ENCODE data around the gene UTP25.
"Not testable (repeated sequence)": the region's sequence is repeated elsewhere in the genome, so short reads cannot be mapped to it uniquely, and the experiment has no call there.

UTP25 gene

GRCh38 chr1:209895709-209896108, 67.9 kb downstream of the UTP25 start:
- no peaks in the 10 kb centered on the region for H3K9me3 ChIP-seq (ENCODE audit: insufficient read depth, low read length, severe bottlenecking)
- H2AFZ ChIP-seq (ENCODE audit: low read depth, low read length): no peak overlapping the region
- no peaks in the 10 kb centered on the region for H3K4me1 ChIP-seq (ENCODE audit: insufficient read depth, low read length)
- H4K20me1 ChIP-seq (ENCODE audit: insufficient read depth, low read length): no peaks in the 10 kb centered on the region
- no peaks in the 10 kb centered on the region for H3K36me3 ChIP-seq (ENCODE audit: insufficient read depth, low read length)
- no peak overlapping the region for H3K27ac ChIP-seq (ENCODE audit: low read length)
- H3K79me2 ChIP-seq (ENCODE audit: insufficient read depth, low read length): no peaks in the 10 kb centered on the region
- no peaks in the 10 kb centered on the region for H3K27me3 ChIP-seq (ENCODE audit: insufficient read depth, low read length, poor library complexity)
- H3K9ac ChIP-seq (ENCODE audit: low read depth, low read length): no peak overlapping the region
- DNase-seq (no peak), ATAC-seq (ENCODE audit: insufficient read depth, low read depth) (no peak)
- no peak overlapping the region for H3K4me2 ChIP-seq (ENCODE audit: insufficient read depth, low read length)
- no peak for TF ChIP-seq CTCF (IDR thresholded peaks at IDR 0.05; ENCODE audit: borderline replicate concordance, extremely low read depth, low read length, poor library complexity, severe bottlenecking)
- no peak for TF ChIP-seq EZH2 (IDR thresholded peaks at IDR 0.05; ENCODE audit: borderline replicate concordance, low read depth, low read length, severe bottlenecking)
- no peak overlapping the region for H3K4me3 ChIP-seq (ENCODE audit: low read depth in 1 of 2, low read length in 2 of 2)

GRCh38 chr1:209896346-209896745, 68.6 kb downstream of the UTP25 start:
- no peak for ATAC-seq (ENCODE audit: insufficient read depth, low read depth)
- Histone ChIP-seq H3K4me2 (ENCODE audit: insufficient read depth, low read length) (no peak overlapping the region), H3K9ac (ENCODE audit: low read depth, low read length) (no peak overlapping the region), H2AFZ (ENCODE audit: low read depth, low read length) (no peak overlapping the region), H4K20me1 (ENCODE audit: insufficient read depth, low read length) (no peaks in the 10 kb centered on the region), H3K27ac (ENCODE audit: low read length) (no peak overlapping the region), H3K9me3 (ENCODE audit: insufficient read depth, low read length, severe bottlenecking) (no peaks in the 10 kb centered on the region), H3K79me2 (ENCODE audit: insufficient read depth, low read length) (no peaks in the 10 kb centered on the region), H3K36me3 (ENCODE audit: insufficient read depth, low read length) (no peaks in the 10 kb centered on the region), H3K4me3 (ENCODE audit: low read depth in 1 of 2, low read length in 2 of 2) (no peak overlapping the region), H3K4me1 (ENCODE audit: insufficient read depth, low read length) (no peaks in the 10 kb centered on the region), H3K27me3 (ENCODE audit: insufficient read depth, low read length, poor library complexity) (no peaks in the 10 kb centered on the region)
- TF ChIP-seq CTCF (IDR thresholded peaks at IDR 0.05; ENCODE audit: borderline replicate concordance, extremely low read depth, low read length, poor library complexity, severe bottlenecking) (no peak), EZH2 (IDR thresholded peaks at IDR 0.05; ENCODE audit: borderline replicate concordance, low read depth, low read length, severe bottlenecking) (no peak)
- DNase-seq: no peak

GRCh38 chr1:209898271-209898670, 70.5 kb downstream of the UTP25 start:
- H3K4me3 ChIP-seq (ENCODE audit: low read depth in 1 of 2, low read length in 2 of 2); H3K27me3 ChIP-seq (ENCODE audit: insufficient read depth, low read length, poor library complexity); H3K79me2 ChIP-seq (ENCODE audit: insufficient read depth, low read length); H2AFZ ChIP-seq (ENCODE audit: low read depth, low read length); ATAC-seq (ENCODE audit: insufficient read depth, low read depth); H3K4me1 ChIP-seq (ENCODE audit: insufficient read depth, low read length); H4K20me1 ChIP-seq (ENCODE audit: insufficient read depth, low read length); DNase-seq; H3K9ac ChIP-seq (ENCODE audit: low read depth, low read length); H3K9me3 ChIP-seq (ENCODE audit: insufficient read depth, low read length, severe bottlenecking); H3K36me3 ChIP-seq (ENCODE audit: insufficient read depth, low read length); H3K27ac ChIP-seq (ENCODE audit: low read length); H3K4me2 ChIP-seq (ENCODE audit: insufficient read depth, low read length): not testable (repeated sequence)

GRCh38 chr1:209898851-209899250, 71.1 kb downstream of the UTP25 start:
- H3K9me3 ChIP-seq (ENCODE audit: insufficient read depth, low read length, severe bottlenecking); H3K4me3 ChIP-seq (ENCODE audit: low read depth in 1 of 2, low read length in 2 of 2); H3K36me3 ChIP-seq (ENCODE audit: insufficient read depth, low read length); DNase-seq; H2AFZ ChIP-seq (ENCODE audit: low read depth, low read length); H3K27me3 ChIP-seq (ENCODE audit: insufficient read depth, low read length, poor library complexity); H3K4me2 ChIP-seq (ENCODE audit: insufficient read depth, low read length); H3K4me1 ChIP-seq (ENCODE audit: insufficient read depth, low read length); H3K9ac ChIP-seq (ENCODE audit: low read depth, low read length); H4K20me1 ChIP-seq (ENCODE audit: insufficient read depth, low read length); H3K79me2 ChIP-seq (ENCODE audit: insufficient read depth, low read length); ATAC-seq (ENCODE audit: insufficient read depth, low read depth); H3K27ac ChIP-seq (ENCODE audit: low read length): not testable (repeated sequence)

Measured in DND-41 (cell line).